ENCODE measurements around the gene LIPH.
"Not testable (repeated sequence)": the region's sequence is repeated elsewhere in the genome, so short reads cannot be mapped to it uniquely, and the experiment has no call there.

LIPH gene

GRCh38 chr3:185552358-185552877 lies at the start of gene LIPH:
Gene LIPH, minus strand, starts transcription at chr3:185552588. Its CDS starts 117 bp downstream, at chr3:185552471.
- ATAC-seq = peak; percentile 98

GRCh38 chr3:185595526-185595925 lies 43.1 kb upstream of the LIPH start:
- DNase-seq (no peak), ATAC-seq (no peak)

More at GRCh38 chr3:185552358-185552877, at the start of gene LIPH:
- peak; percentile 24 for DNase-seq

GRCh38 chr3:185594073-185594472 lies 41.7 kb upstream of the LIPH start:
- ATAC-seq (no peak), DNase-seq (no peak)

DNA sequence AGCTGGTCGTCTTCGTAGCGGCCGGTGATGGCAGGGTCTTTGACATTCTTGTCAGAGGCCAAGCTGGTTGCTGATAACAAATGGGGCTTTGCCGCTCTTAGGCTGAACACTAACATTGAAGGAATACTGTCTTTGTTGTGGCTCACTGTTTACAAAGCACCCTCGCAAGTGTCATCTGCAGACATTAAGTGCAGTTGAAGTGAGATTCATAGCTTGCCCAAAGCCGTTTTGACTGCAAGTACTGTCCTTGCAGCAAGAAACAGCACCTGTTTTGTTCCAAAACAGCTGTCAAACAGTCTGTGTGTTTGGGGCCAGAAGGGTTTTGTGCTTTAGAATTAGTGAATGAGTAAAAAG lies 34.3 kb upstream of the LIPH start:
- no peak for DNase-seq
- ATAC-seq = no peak

- ATAC-seq = peak; percentile 99
Measured at GRCh38 chr3:185585859-185586685, 33.7 kb upstream of the LIPH start, which contains the start of gene SENP2. Gene SENP2, plus strand, starts transcription at chr3:185586295. Its CDS starts 119 bp downstream, at chr3:185586414.

GRCh38 chr3:185585518-185585858 lies 33.1 kb upstream of the LIPH start:
- DNase-seq (peak; percentile 7), ATAC-seq (no peak)

More at GRCh38 chr3:185585859-185586685, 33.7 kb upstream of the LIPH start, which contains the start of gene SENP2:
- peak; percentile 99 for DNase-seq

GRCh38 chr3:185584686-185585085 lies 32.3 kb upstream of the LIPH start:
- ATAC-seq (no peak), DNase-seq (no peak)

DNA sequence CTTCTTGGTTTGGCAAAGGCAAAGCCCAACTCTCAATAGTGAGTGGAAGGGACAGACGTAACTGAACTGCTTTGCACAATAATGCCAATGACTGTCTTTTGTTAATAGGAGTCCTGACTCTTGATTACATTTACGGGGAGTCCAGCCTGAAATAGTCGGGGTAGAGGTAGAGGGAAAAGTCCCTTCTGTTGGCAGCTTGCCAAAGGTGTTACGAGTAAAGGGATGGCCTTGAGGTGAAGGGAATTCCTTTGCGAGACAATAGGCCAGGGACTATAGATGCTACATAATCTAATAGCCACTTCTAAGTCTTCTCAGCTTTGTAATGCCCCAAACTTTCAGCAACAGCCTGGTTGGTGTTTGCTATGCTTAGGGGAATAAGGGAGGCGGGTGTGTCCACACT lies 31.5 kb upstream of the LIPH start:
- ATAC-seq = no peak

GRCh38 chr3:185582871-185583270 lies 30.5 kb upstream of the LIPH start:
- ATAC-seq (no peak), DNase-seq (no peak)

More for the DNA sequence above, 31.5 kb upstream of the LIPH start:
- DNase-seq = no peak

- DNase-seq = no peak
- no peak for ATAC-seq
Measured at GRCh38 chr3:185582236-185582635, 29.8 kb upstream of the LIPH start.

DNA sequence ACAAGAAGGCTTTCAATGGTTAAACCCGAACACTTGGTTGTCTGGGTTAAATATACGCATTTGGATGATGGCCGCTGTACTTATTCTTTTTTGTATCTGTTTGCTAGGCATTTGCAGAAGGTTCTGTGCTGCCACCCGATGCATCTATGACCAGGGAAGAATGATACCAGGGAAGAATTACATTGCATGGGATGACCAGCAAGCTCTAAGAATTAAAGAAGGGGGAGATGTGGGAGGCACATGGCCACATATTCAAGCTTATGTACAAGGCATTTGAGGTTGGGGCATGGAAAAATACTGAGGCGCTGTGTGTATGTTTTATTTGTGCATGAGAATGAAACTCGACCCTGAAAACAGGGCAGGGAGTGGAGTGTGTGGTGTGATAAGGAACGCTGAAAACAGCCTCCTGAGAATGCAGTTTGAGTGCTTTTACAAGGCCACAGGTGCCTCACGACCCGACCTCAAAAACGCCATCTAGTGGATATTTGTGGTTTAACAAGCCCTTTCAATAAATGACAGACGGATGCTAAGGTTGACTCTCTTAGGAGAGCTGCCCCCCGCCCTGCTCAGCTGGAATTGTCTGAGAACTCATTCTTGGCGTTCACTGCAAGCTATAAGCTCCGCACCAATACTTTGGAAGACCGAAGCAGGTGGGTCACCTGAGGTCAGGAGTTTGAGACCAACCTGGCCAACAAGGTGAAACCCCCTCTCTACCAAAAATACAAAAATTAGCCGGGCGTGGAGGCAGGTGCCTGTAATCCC lies 22.9 kb upstream of the LIPH start:
- DNase-seq (peak; percentile 23), ATAC-seq (peak; percentile 82)

DNA sequence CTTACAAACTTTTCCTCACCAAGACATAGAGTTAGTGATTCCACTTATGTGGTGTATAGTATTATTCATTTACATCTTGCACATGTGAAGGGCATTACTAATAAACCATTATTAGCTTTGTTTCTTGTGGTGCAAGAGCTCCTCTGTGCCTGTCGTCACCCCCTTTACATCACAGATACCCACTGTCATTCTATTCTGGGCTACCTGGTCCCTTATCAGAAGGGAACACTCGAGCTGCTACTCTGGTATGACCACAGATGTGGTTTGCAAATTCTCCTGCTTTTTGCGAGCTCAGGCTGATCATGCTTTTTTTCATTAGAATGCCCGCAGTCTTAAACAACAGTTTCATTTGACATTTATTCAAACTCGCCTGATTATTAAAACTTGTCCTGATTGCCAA lies 19.8 kb upstream of the LIPH start:
- ATAC-seq (no peak), DNase-seq (no peak)

DNA sequence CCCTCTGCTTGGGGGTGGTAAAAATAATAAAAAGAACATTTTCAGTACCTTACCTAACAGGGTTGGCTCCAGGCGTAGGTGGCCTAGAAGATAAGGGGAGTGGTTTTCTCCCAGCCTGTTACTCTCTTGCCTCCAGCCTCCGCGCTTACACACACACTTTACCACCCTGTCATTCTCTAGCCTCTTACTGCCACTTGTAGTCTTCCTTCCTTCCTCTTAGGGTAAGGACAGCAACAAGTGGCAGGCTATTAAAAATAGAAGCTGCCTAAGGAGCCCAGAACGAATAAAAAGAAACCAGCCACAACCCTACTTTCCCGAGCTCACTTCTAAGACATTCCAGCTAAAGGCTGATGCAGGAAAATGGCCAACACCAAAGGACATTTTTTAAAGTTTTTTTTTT lies 9.6 kb upstream of the LIPH start:
- ATAC-seq (peak; percentile 64), DNase-seq (no peak)

GRCh38 chr3:185561374-185561943 lies 9.1 kb upstream of the LIPH start:
- DNase-seq = no peak
- ATAC-seq = peak; percentile 52

DNA sequence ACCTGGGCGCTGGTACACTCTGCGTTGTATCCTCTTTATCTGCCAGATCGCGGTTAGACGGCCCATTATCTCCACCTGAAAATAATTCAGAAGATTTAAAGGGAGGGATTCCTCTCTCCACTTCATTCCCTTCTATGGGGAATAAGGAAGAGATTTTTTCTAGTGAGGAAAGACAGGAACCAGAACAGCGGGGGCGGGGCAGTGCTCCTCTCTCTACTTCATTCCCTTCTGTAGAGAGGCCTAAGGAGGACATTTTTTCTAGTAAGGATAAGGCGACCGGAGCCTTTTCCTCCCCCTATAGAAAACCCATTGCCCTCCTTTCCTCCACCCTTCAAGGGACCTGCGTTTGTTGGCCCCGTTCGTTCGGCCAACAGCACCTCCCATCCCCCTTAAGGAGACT lies 8.3 kb upstream of the LIPH start:
- ATAC-seq = no peak
- DNase-seq = no peak

DNA sequence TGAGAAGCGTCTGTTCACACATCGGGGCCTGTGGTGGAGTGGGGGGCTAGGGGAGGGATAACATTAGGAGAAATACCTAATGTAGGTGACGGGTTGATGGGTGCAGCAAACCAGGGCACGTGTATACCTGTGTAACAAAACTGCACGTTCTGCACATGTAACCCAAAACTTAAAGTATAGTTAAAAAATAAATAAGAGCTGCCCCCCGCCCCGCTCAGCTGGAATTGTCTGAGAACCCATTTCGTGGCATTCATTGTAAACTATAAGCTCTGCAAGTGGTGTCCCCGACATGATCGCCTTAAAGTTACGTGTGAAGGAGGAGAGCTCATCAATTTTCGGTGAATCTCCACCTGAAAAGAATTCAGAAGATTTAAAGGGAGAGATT lies 7.3 kb upstream of the LIPH start:
- no peak for ATAC-seq

DNA sequence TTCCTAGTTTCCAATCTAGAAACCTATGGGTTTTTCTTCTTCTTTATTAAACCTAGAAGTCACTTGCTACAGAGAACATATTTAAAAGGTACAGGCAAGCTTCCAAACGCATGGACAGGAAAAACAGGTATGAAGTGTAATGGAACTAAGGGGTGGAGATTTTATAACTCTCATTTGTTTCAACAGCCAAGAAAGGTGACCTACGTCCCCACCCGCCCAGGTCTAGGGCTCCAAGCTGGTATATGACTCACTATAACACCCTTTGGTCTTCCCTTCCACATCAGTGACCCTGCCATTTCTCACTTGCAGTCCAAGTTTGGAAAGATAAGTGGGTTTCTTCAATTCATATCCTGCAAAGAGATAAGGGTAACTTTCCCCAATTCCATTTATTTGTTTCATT lies 6.0 kb upstream of the LIPH start:
- ATAC-seq = no peak
- no peak for DNase-seq

More for the DNA sequence above, 7.3 kb upstream of the LIPH start:
- DNase-seq = no peak

GRCh38 chr3:185556640-185557039 lies 4.3 kb upstream of the LIPH start:
- not testable (repeated sequence) for ATAC-seq, DNase-seq

GRCh38 chr3:185555860-185556347 lies 3.5 kb upstream of the LIPH start:
- DNase-seq = no peak
- no peak for ATAC-seq

DNA sequence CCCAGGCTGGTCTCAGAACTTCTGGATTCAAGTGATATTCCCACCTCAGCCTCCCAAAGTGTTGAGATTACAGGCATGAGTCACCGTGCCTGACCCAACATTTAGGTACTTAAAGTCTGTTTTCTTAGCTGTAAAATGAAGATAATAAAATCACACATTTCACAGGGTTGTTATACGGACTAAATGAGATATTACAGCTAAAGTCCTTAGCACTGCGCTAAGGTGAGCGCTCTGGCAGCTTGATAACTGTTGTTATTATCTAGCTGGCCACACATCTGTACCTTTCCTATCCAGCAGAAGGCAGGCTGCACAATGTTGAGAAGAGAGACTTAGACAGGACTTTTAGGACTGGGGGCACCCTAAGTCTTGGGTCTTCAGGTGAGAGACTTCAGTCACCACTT lies 2.7 kb upstream of the LIPH start:
- ATAC-seq = no peak

GRCh38 chr3:185549651-185550111 lies 2.7 kb downstream of the LIPH start:
- ATAC-seq (no peak), DNase-seq (no peak)

More for the DNA sequence above, 2.7 kb upstream of the LIPH start:
- no peak for DNase-seq

DNA sequence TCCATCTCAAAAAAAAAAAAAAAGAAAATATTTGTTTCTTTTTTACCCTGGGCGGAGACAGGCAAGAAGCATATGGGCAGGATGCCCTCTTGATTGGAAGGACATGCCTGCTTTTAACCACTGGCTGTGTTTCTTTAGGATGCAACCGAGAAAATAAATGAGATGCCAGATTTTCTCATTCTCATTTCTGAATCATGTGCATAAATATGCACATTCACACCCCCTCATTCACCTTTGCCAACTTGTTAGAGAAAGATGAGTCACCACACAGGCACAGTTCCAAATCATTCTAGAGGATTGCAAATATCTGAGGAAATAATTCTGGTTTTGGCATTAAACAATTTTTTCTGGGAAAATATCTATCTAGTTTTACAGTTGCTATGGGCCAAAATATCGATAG lies 3.3 kb downstream of the LIPH start:
- DNase-seq (no peak), ATAC-seq (peak; percentile 38)
